Stimulated activated effector memory CD8-positive, alpha-beta T cell treated with anti-CD3 and anti-CD28 coated beads, Interleukin-12 subunit alpha, Interleukin-12 subunit beta, amount 100 ng/mL, for 72 hours (primary cell): ENCODE measurements around the gene DCTD.
A peak's percentile ranks its signal among the peaks of the same experiment; 100 is the strongest.

Experiments
- ATAC-seq: fragments of 150-1000 bp; cut with Tn5 transposase; 2 replicates; pipeline ENCODE4 v1.10.0; 2021
- DNase-seq, 2 donors: peaks; one replicate each; pipeline ENCODE4 v3.0.0; 2021 to 2022; ENCODE audit warnings: low spot score in 2 of 2
- H3K27ac Mint-ChIP-seq: one replicate; pipeline ENCODE4 v1.8.0; 2022; ENCODE audit warnings: mild to moderate bottlenecking, mixed read lengths
- H3K36me3 Mint-ChIP-seq: one replicate; pipeline ENCODE4 v1.8.0; 2022; ENCODE audit warnings: mild to moderate bottlenecking, mixed read lengths
- H3K4me1 Mint-ChIP-seq: one replicate; pipeline ENCODE4 v1.8.0; 2022; ENCODE audit warnings: mixed read lengths
- H3K4me3 Mint-ChIP-seq: one replicate; pipeline ENCODE4 v1.8.0; 2022; ENCODE audit warnings: mild to moderate bottlenecking, mixed read lengths
- H3K9me3 Mint-ChIP-seq: one replicate; pipeline ENCODE4 v1.8.0; 2022; ENCODE audit warnings: mixed read lengths

DCTD gene

GRCh38 chr4:182917182-182918043 lies at the start of gene DCTD:
Gene DCTD, minus strand, starts transcription at chr4:182917386. Its CDS starts 1,818 bp downstream, at chr4:182915568.
- Mint-ChIP-seq H3K36me3 (peaks cover 55% of the 10 kb centered on the region), H3K4me1 (peaks cover 52% of the 10 kb centered on the region), H3K4me3 (peak within 1 kb of the TSS; percentile 54), H3K27ac (peak within 1 kb of the TSS; percentile 95), H3K9me3 (no peaks in the 10 kb centered on the region)
- ATAC-seq, result peak; percentile 80
- peak; percentile 70 to 84 for DNase-seq

DNA sequence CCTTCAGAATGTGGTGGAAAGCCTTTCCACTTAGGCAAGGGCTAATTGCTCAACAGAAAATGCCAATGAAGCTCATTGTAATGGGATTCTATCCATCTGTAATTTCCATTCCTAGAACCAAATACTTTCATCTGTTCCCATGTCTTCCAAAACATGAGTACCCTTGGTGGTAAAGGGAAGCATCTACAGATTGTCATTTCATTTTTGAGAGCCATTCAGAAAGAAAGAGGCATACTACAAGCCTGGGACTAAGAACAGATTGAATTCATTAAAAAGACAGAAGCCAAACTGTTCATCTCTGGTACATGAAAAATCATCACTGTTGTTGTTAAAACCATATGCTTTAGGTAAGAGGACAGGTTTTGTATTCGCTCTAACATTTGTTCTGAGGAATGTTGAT lies 43.6 kb upstream of the DCTD start:
- Mint-ChIP-seq H3K36me3 (no peaks in the 10 kb centered on the region), H3K9me3 (peaks cover 3% of the 10 kb centered on the region), H3K4me1 (no peaks in the 10 kb centered on the region), H3K27ac (no peak overlapping the region), H3K4me3 (no peak overlapping the region)
- DNase-seq (no peak), ATAC-seq (no peak)

GRCh38 chr4:182960228-182960627 lies 43.0 kb upstream of the DCTD start:
- ATAC-seq, result no peak

GRCh38 chr4:182955411-182955810 lies 38.2 kb upstream of the DCTD start:
- Mint-ChIP-seq H3K4me3 (no peak overlapping the region), H3K27ac (no peak overlapping the region), H3K9me3 (peaks cover 3% of the 10 kb centered on the region), H3K36me3 (no peaks in the 10 kb centered on the region), H3K4me1 (no peaks in the 10 kb centered on the region)
- no peak for ATAC-seq
- no peak for DNase-seq

More at GRCh38 chr4:182960228-182960627, 43.0 kb upstream of the DCTD start:
- Mint-ChIP-seq H3K27ac (no peak overlapping the region), H3K36me3 (no peaks in the 10 kb centered on the region), H3K9me3 (peaks cover 3% of the 10 kb centered on the region), H3K4me3 (no peak overlapping the region), H3K4me1 (no peaks in the 10 kb centered on the region)
- no peak for DNase-seq

DNA sequence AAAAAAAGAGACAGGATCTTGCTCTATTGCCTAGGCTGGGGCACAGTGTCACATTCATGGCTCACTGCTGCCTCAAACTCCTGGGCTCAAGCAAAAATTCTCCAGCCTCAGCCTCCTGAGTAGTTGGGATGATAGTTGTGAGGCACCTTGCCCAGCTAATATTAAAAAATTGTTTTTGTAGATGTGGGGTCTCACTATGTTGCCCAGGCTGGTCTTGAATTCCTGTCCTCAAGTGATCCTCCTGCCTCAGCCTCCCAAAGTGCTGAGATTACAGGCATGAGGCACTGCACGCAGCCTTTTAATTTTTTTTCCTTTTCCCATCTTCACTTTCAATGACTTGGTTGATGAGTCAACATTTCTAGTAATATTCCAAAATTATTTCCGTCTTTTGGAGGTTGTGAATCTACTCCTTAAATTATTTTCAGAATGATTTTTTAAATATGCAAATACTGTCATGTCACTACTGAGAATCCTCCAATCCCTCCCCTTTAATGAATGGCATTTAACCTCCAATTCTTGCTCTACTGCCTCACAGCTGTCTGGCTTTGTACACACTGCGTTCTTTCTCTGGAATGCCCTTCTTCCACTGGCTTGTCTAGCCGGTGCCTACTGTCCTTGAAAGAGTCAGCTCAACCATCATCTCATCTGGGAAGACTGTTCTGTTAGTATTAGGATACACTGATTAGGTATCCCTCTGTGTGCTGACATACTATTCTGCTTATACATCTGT lies 27.5 kb upstream of the DCTD start:
- ATAC-seq (no peak), DNase-seq (no peak)
- Mint-ChIP-seq H3K9me3 (no peaks in the 10 kb centered on the region), H3K4me1 (no peaks in the 10 kb centered on the region), H3K4me3 (no peak overlapping the region), H3K27ac (no peak overlapping the region), H3K36me3 (no peaks in the 10 kb centered on the region)

DNA sequence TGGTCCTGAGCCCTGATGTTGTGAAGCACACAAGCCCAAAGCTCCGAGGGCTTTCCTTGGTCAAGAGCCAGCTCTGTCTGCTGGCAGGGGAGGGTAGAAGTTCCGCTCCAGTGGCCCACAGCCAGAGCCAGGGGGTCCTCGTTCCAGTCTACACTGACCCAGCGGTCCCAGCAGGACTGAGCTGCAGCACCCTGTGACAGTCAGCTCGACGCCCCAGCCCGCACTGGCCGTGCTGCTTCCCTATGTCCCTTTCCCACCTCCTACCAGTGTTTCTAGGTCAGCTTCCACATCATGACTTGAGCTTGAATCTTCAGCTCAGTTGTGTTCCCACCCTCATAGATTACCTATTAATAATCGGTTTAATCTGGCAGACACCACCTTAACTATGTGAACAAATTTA lies 22.5 kb upstream of the DCTD start:
- H3K4me3 Mint-ChIP-seq, result no peak overlapping the region
- no peaks in the 10 kb centered on the region for H3K36me3 Mint-ChIP-seq
- no peak overlapping the region for H3K27ac Mint-ChIP-seq
- DNase-seq, result peak in 1 of 2 donors; percentile 35
- peaks cover 6% of the 10 kb centered on the region for H3K4me1 Mint-ChIP-seq
- no peaks in the 10 kb centered on the region for H3K9me3 Mint-ChIP-seq
- no peak for ATAC-seq

- no peak overlapping the region for H3K27ac Mint-ChIP-seq
- DNase-seq (peak; percentile 63 to 82), ATAC-seq (peak; percentile 95)
- no peak overlapping the region for H3K4me3 Mint-ChIP-seq
- no peaks in the 10 kb centered on the region for H3K9me3 Mint-ChIP-seq
- no peaks in the 10 kb centered on the region for H3K36me3 Mint-ChIP-seq
- H3K4me1 Mint-ChIP-seq, result peaks cover 6% of the 10 kb centered on the region
Measured at GRCh38 chr4:182938205-182938645, 21.0 kb upstream of the DCTD start.

- Mint-ChIP-seq H3K4me3 (no peak overlapping the region), H3K27ac (no peak overlapping the region), H3K4me1 (peaks cover 6% of the 10 kb centered on the region), H3K9me3 (no peaks in the 10 kb centered on the region), H3K36me3 (no peaks in the 10 kb centered on the region)
- DNase-seq, result no peak
- peak; percentile 27 for ATAC-seq
Measured at GRCh38 chr4:182937268-182938204, 20.4 kb upstream of the DCTD start.

DNA sequence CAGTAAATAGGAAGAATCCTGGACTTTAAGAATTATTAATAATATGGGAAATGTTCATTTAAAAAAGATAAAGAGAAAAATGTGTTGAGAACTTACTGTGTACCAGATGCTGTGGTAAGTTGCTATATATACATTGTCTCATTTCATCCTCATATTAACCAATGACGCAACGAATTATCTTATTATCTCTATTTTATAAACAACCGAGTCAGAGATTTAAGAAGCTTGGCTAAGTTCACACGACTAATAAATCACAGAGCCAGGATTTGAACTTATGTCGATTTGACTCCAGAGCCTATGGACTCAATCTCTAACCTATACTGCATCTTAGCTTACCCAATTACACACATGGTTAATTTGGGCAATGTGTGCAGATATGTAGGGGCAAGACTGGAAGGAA lies 15.5 kb upstream of the DCTD start:
- Mint-ChIP-seq H3K36me3 (no peaks in the 10 kb centered on the region), H3K4me3 (no peak overlapping the region), H3K27ac (no peak overlapping the region), H3K4me1 (no peaks in the 10 kb centered on the region), H3K9me3 (no peaks in the 10 kb centered on the region)
- DNase-seq, result no peak
- no peak for ATAC-seq

DNA sequence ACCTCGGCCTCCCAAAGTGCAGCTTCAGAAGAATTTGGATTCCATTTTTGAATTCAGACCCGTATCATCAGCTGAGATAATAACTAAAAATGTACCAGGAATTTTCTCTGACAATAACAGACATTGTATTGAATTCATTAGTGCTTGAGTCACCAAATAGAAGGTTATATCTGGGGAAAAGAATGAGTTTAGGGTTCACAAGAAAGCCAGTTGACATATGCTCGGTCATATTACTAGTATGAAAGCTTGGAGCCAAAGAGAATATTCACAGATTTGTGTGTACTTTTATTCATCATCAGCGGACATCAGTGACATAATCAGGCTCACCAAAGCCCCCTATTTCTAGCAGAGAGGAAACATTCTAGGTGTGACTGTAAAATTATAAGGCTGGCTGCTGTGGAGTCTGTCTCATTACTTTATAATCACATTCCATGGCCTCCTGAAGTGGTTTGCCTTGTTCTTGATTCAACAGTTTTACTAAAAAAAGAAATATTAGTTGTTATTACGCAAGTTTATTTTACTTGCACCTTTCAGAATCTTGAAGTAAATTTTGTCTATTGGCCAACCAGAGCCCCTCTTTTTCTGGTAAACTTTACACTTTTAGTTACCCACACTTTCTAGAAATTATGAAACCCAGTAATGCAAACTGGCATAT lies 14.6 kb upstream of the DCTD start:
- Mint-ChIP-seq H3K4me3 (no peak overlapping the region), H3K27ac (no peak overlapping the region), H3K9me3 (no peaks in the 10 kb centered on the region), H3K36me3 (no peaks in the 10 kb centered on the region), H3K4me1 (no peaks in the 10 kb centered on the region)
- DNase-seq (no peak), ATAC-seq (no peak)

DNA sequence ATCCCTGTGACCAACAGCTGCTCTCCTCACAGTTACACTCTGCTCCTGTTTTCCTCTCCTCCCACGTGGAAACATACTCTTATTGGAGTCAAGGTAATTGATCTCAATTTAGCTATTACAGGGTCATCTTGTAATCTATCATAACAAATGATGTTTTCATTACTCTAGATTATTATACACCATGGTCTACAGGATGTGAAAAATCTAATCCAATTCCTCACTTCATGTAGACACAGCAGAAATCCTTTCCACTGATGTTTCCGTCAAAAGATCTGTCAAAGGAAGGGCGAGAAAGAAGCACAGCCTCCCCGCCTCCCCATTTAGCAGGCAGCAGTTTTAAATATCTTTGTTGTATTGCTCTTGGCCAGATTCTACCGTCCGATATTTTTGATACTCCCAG lies 13.7 kb upstream of the DCTD start:
- H3K27ac Mint-ChIP-seq, result no peak overlapping the region
- no peaks in the 10 kb centered on the region for H3K9me3 Mint-ChIP-seq
- H3K4me1 Mint-ChIP-seq, result no peaks in the 10 kb centered on the region
- no peak for DNase-seq
- ATAC-seq, result no peak
- H3K36me3 Mint-ChIP-seq, result no peaks in the 10 kb centered on the region
- no peak overlapping the region for H3K4me3 Mint-ChIP-seq

GRCh38 chr4:182929296-182929695 lies 12.1 kb upstream of the DCTD start:
- Mint-ChIP-seq H3K27ac (no peak overlapping the region), H3K4me3 (no peak overlapping the region), H3K36me3 (no peaks in the 10 kb centered on the region), H3K4me1 (no peaks in the 10 kb centered on the region), H3K9me3 (no peaks in the 10 kb centered on the region)
- ATAC-seq (no peak), DNase-seq (no peak)

DNA sequence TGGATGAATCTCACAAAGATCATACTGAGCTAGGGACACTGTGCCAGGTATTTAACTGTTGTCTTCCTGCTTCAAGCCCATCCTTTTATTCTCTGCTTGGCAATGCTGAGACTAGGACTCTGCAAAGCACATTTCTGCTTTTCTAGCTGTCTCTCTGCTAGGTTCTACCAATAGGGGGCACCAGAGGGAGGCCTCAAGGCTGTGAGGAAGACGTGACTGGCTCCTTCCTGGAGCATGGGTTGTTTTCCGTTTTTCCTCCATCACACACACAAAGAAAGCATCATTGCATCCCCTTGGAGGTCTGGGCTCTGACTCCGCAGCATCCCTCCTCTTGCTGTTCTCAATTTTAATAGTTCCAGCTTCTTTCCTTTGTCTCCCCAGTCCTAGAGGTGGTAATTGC lies 10.9 kb upstream of the DCTD start:
- no peaks in the 10 kb centered on the region for H3K9me3 Mint-ChIP-seq
- DNase-seq (no peak), ATAC-seq (no peak)
- no peaks in the 10 kb centered on the region for H3K36me3 Mint-ChIP-seq
- H3K27ac Mint-ChIP-seq, result no peak overlapping the region
- no peaks in the 10 kb centered on the region for H3K4me1 Mint-ChIP-seq
- H3K4me3 Mint-ChIP-seq, result no peak overlapping the region

DNA sequence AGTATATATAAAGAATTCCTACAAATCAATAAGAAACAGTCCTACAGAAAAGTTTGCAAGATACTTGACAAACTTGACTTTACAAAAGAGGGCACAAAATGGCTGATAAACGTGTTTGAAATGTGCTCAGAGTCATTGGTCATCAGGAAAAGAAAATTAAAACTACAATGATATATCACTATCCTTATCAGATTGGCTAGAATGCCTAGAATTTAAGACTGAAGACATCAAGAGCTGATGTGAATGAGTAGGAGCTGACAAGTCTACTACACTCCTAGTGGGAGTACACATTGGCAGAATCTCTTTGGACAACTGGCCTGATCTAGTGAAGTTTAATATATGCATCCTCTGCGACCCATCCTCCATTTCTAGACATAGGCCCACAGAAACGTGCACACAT lies 10.3 kb upstream of the DCTD start:
- no peak overlapping the region for H3K4me3 Mint-ChIP-seq
- no peak for DNase-seq

GRCh38 chr4:182925855-182926254 lies 8.7 kb upstream of the DCTD start:
- H3K27ac Mint-ChIP-seq, result no peak overlapping the region
- H3K4me1 Mint-ChIP-seq, result no peaks in the 10 kb centered on the region
- H3K4me3 Mint-ChIP-seq, result no peak overlapping the region
- no peaks in the 10 kb centered on the region for H3K36me3 Mint-ChIP-seq
- DNase-seq, result no peak
- H3K9me3 Mint-ChIP-seq, result no peaks in the 10 kb centered on the region
- ATAC-seq, result no peak

More for the DNA sequence above, 10.3 kb upstream of the DCTD start:
- H3K4me1 Mint-ChIP-seq, result no peaks in the 10 kb centered on the region
- ATAC-seq, result no peak
- H3K9me3 Mint-ChIP-seq, result no peaks in the 10 kb centered on the region
- no peaks in the 10 kb centered on the region for H3K36me3 Mint-ChIP-seq
- no peak overlapping the region for H3K27ac Mint-ChIP-seq
